ENCODE measurements around the gene ESRP2.
A peak's percentile ranks its signal among the peaks of the same experiment; 100 is the strongest.

ESRP2 gene

GRCh38 chr16:68263559-68264127 lies 27.7 kb upstream of the ESRP2 start:
- no peak for DNase-seq

GRCh38 chr16:68259007-68259825 lies 23.3 kb upstream of the ESRP2 start:
- no peak for DNase-seq

GRCh38 chr16:68257906-68258800 lies 22.2 kb upstream of the ESRP2 start:
- no peak for DNase-seq

DNA sequence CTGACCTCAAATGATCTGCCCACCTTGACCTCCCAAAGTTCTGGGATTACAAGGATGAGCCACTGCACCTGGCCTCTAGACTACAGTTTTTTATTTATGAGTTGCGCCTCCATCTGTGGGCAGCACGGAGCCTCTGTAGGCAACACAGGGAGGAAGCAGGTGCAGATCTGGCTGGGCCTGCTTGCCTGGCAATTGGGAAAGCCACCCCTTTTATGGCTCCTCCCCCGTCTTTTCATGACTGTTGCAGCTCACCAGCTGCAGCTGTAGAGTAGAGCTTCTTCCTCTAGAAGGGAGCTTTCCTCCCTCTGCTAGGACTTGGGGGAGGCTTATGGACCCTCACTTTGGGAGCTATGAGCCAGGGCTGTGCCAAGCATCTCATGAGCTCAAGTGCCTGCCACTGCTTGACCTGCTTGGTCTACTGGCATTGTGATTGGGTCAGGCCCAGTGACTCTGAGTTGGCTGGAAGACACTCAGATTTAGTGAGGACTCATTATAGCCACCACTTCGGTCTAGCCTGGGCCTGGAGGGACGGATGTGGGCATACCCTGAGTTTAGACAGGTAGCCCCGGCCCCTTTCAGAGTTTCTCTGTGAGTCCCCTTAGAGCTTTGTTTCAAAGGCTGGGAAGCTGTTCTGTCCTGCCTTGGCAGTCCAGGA lies 21.5 kb upstream of the ESRP2 start:
- DNase-seq, result no peak

- no peak for DNase-seq
Measured at GRCh38 chr16:68255712-68256111, 19.8 kb upstream of the ESRP2 start.

- no peak for DNase-seq
Measured at GRCh38 chr16:68253721-68254120, 17.8 kb upstream of the ESRP2 start.

GRCh38 chr16:68252383-68252782 lies 16.5 kb upstream of the ESRP2 start:
- no peak for DNase-seq

DNA sequence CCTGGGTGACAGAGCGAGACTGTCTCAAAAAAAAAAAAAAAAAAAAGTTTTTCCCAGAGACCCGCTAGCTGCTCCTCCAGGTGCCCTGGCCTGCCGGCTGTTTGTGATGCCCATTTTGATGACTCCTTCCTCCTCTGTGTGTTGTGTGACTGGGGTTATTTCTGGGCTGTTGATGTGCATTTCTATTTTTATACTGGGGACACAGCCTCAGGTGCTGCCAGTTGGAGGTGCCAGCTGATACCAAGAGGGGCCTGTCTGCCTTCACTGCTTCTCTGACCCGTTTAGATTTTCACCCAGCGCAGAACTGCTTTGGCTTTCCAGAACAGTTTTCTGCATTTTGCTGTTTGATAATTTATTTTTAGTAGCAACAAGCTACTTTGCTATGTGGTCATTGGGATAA lies 15.9 kb upstream of the ESRP2 start:
- no peak for DNase-seq

DNA sequence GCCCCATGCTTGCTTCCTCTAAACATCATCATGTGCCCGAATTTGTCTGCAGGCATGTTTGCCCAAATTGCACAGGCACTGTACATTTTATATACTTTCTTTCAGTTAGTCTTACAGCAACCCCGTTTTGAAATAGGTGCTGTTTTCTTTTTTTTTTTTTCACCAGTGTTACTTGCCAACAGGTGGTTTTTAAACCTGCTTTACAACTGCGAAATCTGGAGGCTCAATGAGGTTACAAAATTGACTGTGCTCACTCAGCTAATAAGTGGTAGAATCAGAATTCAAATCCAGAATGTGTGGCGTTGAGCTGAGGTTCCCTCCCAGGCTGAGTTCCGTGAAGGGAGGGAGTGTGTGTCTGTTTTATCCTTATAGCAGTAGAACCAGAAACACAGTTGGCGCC lies 15.0 kb upstream of the ESRP2 start:
- no peak for DNase-seq

DNA sequence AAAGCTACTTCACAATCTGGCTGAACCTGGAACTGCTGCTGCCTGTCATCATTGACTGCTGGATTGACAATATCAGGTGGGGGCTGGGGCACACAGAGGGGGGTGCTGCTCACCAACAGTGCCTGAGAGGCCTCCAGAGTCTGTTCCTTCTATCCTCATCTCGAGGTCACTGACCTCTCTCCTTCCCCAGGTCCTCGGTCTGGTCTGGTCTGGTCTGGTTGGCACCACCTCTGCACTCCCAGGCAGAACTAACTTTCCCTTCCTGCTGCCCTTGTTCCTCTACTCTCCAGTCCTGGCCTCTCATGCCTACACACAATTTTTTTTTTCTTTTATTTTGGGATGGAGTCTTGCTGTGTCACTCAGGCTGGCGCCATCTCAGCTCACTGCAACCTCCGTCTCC lies 13.4 kb upstream of the ESRP2 start:
- no peak for DNase-seq

DNA sequence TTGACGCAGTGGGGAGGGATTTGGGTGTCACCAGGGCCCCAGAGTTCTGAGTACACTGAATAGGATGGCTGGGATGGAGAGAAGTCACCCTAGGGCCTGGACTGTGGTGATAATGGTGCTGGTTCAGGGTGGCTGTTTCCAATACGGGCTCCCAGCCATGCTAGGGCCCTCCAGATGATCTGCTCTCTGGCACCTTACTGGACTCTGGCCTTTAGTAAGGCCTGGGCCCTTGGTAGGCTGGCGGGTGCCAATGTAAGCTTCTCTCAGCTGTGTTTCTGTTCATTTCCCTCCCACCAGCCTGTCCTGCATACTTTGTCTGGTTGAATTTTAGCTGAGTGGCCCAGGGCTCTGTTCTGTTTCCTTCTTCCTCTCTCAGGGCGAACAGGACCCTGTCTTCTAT lies 12.0 kb upstream of the ESRP2 start:
- DNase-seq, result no peak

DNA sequence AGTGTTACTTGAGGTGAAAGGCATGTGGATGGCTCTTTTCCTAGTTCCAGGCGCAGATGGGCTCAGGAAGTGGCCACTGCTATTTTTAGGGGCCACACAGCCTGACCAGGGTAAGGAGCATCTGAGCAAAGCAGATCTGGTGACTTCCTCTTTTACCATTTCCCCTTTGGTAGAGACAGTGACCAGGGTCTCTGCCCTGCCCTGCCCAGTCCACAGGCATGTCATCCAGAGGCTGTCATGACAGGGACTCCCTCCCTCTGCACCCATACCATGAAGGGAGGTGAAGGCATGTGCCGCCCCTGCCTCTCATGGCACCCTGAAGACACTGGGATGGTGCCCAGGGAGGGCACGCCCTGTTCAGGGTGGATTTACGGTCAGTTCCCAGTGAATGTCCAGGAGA lies 11.5 kb upstream of the ESRP2 start:
- no peak for DNase-seq

DNA sequence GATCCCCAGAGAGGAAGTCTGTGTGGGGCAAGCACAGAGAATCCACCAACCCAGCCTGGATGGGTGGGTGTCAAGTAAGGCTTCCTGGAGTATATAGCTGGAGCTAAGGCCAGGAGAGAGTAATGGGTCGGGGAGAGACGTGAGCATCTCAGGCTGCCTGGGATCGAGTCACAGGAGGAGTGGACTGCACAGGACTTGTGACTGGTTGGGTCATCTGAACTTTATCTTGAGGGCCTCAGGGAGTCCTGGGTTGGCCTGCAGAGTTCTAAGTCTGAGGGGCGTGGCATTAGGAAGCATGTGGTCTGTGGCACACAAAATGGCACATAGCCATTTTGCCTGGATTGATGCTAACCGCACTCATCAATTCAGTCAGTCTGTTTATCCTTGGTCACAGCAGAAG lies 10.7 kb upstream of the ESRP2 start:
- DNase-seq, result no peak

GRCh38 chr16:68246121-68246520 lies 10.2 kb upstream of the ESRP2 start:
- DNase-seq, result no peak

DNA sequence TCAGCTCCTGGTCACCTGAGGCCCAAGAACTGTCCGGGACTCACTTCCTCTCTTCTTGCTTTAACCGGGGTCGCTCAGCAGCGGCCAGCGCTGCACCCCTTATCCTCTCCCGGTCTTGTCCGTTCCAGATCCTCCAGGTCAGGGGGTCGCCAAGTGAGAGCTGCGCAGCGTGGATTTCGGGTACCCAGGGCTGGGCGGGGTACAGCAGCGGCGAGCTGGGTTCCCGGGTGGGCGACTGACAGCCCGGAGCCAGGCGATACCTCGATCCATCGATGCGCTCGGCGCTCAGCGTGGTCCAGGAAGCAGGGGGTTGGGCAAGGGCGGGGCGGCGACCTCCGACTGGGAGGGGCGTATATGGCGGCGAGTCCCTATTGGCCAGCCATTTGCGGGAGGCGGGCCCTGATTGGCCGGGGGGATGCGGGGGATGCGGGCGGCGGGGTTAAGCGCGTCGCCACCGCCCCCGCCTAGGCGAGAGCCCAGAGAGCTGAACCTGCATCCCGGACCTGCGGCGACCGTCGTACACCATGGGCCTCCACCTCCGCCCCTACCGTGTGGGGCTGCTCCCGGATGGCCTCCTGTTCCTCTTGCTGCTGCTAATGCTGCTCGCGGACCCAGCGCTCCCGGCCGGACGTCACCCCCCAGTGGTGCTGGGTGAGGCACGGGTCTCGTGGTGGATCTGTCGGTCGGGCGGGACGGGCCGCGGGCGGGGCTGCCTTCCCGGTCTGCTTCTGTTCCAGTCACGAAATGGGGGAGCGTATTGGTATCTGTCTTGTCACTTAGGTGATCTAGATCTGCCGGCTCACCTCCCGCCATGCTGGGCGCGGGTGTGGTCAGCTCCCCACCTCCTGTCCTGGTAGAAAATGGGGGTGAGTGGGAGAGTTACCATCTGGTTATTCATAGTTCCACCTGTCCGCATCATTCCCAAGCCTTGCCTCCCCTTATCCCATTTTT lies 9.3 kb upstream of the ESRP2 start, which contains the start of gene PLA2G15:
Gene PLA2G15, plus strand, starts transcription at position 471 of the 951 bp plus-strand sequence. Its CDS starts 54 bp downstream, at position 525.
- peak; percentile 84 for DNase-seq

GRCh38 chr16:68244481-68244902 lies 8.6 kb upstream of the ESRP2 start:
- DNase-seq, result no peak

DNA sequence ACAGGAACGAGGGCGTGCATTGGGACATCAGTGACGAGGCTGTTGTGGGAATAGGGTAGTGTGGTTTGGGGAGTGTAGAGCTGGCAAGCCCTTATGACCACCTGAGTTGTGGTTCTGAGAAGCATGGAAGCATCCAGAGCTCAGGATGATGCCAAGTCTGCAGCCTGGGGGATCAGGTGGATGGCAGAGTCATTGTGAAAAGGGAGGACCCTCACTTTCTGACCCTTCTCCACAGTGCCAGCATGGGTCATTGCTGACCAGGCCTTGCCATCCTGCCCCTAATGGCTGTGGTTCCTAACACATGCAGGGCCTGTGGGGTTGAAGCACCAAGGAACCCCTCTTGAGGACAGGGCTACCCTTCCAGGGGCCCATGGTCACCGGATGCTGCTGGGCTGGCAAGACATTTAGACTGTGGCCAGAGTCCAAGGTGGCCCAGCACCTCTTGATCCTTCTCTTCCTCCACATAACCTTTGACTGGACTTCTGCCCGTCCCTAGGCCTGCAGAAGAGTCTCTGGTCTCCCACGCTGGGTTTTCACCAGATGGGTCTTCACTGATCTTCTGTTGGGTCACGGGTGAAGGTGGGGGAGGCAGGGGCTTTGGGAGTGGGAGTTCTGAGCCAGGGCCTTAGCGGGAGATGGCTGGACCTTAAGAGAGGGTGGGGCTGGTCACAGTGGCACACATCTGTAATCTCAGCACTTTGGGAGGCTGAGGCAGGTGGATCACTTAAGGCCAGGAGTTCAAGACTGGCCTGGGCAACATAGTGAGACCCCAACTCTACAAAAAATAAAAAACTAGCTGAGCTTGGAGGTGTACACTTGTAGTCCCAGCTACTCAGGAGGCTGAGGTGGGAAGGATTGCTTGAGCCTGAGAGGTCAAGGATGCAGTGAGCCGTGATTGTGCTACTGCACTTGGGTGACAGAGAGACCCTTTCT lies 7.3 kb upstream of the ESRP2 start:
- no peak for DNase-seq

- no peak for DNase-seq
Measured at GRCh38 chr16:68242085-68242484, 6.2 kb upstream of the ESRP2 start.

- no peak for DNase-seq
Measured at GRCh38 chr16:68238029-68238345, 2.1 kb upstream of the ESRP2 start.

DNA sequence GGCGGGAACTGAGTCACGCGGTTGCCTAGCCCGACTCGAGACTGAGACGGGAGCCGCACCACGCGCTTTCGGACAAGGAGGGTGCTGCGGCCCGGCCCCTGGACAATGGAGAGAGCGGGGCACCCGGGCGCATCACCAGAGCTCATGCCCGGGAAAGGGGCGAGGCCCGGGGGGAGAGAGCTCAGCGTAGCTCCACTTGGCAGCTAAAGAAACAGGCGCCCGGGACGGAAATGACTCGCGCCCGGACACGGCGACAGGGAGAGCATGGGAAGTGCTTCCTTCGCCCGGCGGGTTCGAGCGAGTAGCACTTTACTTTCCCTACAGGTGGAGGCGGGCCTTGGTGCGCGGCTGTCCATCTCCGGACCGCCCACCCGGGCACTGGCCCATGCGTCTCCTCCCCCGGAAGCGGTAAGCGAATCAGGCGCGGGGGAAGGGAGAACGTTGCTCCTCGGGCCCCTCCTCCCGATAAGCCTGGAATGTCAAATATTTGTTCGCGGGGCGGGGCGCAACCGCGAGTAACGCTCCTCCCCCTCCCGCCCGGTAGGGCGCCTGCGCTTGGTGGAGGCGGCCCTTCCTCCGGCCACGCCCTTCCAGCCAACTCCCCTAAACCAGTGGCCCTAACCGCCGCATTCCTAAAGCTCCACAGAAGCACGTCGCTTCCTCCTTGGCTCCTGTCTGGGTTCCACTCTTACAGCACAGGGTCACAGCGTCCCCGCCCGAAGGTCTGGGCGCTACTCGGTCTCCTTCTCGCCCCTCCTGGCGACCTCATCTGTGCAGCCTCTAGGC lies 1.5 kb upstream of the ESRP2 start:
- no peak for DNase-seq

Measured in NK-92 treated with Interleukin-12 subunit alpha and Interleukin-12 subunit beta, amount 100 ng/mL, for 24 hours (cell line).